Thoracic aorta (tissue), 2 donors: ENCODE data around the gene HFM1. TPM values are rescaled to one million over a fixed set of nuclear protein-coding genes. Genes with fewer than 3 reads are reported as not detected.

Experiments
- ATAC-seq: fragments of 150-250 bp; one replicate; pipeline ENCODE4 v1.8.0; 2017; ENCODE audit warnings: low read depth; ENCODE audit not compliant: insufficient number of reproducible peaks, low FRiP score
- DNase-seq: peaks from one replicate; pipeline ENCODE4 v3.0.0-alpha.2; 2020; ENCODE audit warnings: low spot score
- H3K27ac ChIP-seq, 2 donors: fragments of 200-600 bp; sonication (generic); 1 replicate in 1 of 2; 2 replicates in 1 of 2; pipeline ENCODE4 v1.5.1; 2016; ENCODE audit warnings: mild to moderate bottlenecking in 2 of 2, moderate library complexity in 2 of 2
- H3K27me3 ChIP-seq: fragments of 200-600 bp; sonication (generic); replicated peaks from 2 replicates; pipeline ENCODE4 v1.6.0; 2016; ENCODE audit warnings: mild to moderate bottlenecking; ENCODE audit not compliant: insufficient read depth
- H3K36me3 ChIP-seq: fragments of 200-600 bp; sonication (generic); one replicate; pipeline ENCODE4 v1.5.1; 2016
- H3K4me1 ChIP-seq, 2 donors: fragments of 200-600 bp; sonication (generic); 1 replicate in 1 of 2; 2 replicates in 1 of 2; pipeline versions ENCODE4 v1.5.1 to v1.6.0; 2016; ENCODE audit warnings: low read depth in 2 of 2, mild to moderate bottlenecking in 1 of 2; ENCODE audit not compliant: control insufficient read depth in 1 of 2
- H3K4me3 ChIP-seq: fragments of 200-600 bp; sonication (generic); 2 replicates; pipeline ENCODE4 v1.5.1; 2016; ENCODE audit warnings: mild to moderate bottlenecking
- H3K9me3 ChIP-seq: fragments of 200-600 bp; sonication (generic); 2 replicates; pipeline ENCODE4 v1.5.1; 2016
- total RNA-seq, 2 donors: library from RNA; depleted of rRNA; stranded (reverse); fragments of >200 nt; gene quantifications; one replicate each; pipeline versions ENCODE4 v1.1.0 to v1.2.3, GENCODE V29; 2016
- TF ChIP-seq, protein P1 (sequence below): fragments of 200-600 bp; sonication (generic); IDR thresholded peaks from one replicate; pipeline ENCODE4 v1.5.1; 2019; ENCODE audit warnings: antibody characterized with exemption

HFM1 gene
- total RNA-seq, 2 donors from 2014 or later: 1.4 TPM; not detected in 1

DNA sequence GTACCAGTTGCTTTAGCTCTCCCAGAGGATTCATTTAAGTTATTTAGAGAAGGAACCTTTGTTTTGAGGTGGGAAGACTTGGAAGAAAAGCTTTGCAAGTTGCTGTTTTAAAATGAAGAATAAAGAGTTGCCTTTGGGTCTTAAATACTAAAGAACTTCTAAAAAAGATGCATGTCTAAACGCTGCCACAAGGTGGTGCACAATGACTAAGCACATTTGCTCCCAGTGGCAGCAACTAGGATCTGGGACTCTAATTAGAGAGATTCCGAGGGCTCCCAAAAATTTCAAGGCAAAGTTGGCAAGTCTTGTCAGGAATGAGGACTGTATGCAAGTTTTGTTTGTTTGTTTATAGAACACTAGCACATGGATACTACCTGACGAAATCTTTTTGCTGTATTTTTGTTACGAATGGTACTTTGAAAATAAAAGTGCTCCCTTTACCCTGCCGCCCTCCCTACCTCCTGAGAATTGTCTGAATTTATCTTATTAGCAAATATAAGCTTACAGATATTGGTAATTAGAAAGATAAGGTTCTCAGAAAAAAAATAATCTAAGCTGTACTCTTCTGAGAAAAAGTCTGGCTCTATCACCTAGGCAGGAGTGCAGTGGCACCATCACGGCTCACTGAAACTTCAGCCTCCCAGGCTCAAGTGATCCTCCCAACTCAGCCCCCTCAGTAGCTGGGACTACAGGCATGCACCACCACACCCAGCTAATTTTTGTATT is 121.8 kb downstream of the HFM1 start:
- Histone ChIP-seq H3K4me1 (no peaks in the 10 kb centered on the region), H3K36me3 (no peaks in the 10 kb centered on the region), H3K27me3 (no peaks in the 10 kb centered on the region), H3K27ac (no peak overlapping the region), H3K4me3 (peak overlapping the region; percentile 45), H3K9me3 (no peaks in the 10 kb centered on the region)
- ATAC-seq: peak; percentile 55
- DNase-seq: no peak
- TF ChIP-seq, protein P1, sequence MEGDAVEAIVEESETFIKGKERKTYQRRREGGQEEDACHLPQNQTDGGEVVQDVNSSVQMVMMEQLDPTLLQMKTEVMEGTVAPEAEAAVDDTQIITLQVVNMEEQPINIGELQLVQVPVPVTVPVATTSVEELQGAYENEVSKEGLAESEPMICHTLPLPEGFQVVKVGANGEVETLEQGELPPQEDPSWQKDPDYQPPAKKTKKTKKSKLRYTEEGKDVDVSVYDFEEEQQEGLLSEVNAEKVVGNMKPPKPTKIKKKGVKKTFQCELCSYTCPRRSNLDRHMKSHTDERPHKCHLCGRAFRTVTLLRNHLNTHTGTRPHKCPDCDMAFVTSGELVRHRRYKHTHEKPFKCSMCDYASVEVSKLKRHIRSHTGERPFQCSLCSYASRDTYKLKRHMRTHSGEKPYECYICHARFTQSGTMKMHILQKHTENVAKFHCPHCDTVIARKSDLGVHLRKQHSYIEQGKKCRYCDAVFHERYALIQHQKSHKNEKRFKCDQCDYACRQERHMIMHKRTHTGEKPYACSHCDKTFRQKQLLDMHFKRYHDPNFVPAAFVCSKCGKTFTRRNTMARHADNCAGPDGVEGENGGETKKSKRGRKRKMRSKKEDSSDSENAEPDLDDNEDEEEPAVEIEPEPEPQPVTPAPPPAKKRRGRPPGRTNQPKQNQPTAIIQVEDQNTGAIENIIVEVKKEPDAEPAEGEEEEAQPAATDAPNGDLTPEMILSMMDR: peak; percentile 69

DNA sequence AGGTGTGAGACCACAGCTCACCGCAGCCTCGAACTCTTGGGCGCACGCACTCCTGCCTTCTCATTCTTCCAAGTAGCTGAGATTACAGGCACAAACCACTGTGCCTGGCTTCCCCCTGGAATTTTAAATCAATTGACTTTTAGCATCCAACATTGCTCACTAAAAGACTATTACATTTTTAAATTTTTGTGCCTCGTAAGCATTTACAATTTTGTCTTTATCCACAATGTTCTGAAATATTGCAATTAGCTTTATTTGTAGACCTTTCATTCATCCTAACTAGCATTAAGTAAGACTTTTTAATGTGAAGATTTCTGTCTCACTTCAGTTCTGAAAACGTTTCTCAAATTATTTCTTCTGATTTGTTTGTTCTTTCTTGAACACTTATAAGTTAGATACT is 122.9 kb downstream of the HFM1 start:
- H3K36me3 ChIP-seq: no peaks in the 10 kb centered on the region
- H3K9me3 ChIP-seq: no peaks in the 10 kb centered on the region
- TF ChIP-seq, protein P1: no peak
- no peaks in the 10 kb centered on the region for H3K4me1 ChIP-seq
- H3K27me3 ChIP-seq: no peaks in the 10 kb centered on the region
- no peak overlapping the region for H3K27ac ChIP-seq
- DNase-seq: no peak
- H3K4me3 ChIP-seq: no peak overlapping the region
- ATAC-seq: no peak

- Histone ChIP-seq H3K36me3 (no peaks in the 10 kb centered on the region), H3K27me3 (no peaks in the 10 kb centered on the region), H3K9me3 (no peaks in the 10 kb centered on the region), H3K27ac (no peak overlapping the region), H3K4me1 (no peaks in the 10 kb centered on the region), H3K4me3 (no peak overlapping the region)
- TF ChIP-seq, protein P1: no peak
- DNase-seq: no peak
- no peak for ATAC-seq
Observed at GRCh38 chr1:91278754-91279153, 125.9 kb downstream of the HFM1 start.

- Histone ChIP-seq H3K27ac (no peak overlapping the region), H3K36me3 (no peaks in the 10 kb centered on the region), H3K27me3 (no peaks in the 10 kb centered on the region), H3K9me3 (no peaks in the 10 kb centered on the region), H3K4me1 (no peaks in the 10 kb centered on the region), H3K4me3 (no peak overlapping the region)
- no peak for ATAC-seq
- DNase-seq: no peak
- TF ChIP-seq, protein P1: no peak
Observed at GRCh38 chr1:91273875-91274274, 130.8 kb downstream of the HFM1 start.

- Histone ChIP-seq H3K27me3 (no peaks in the 10 kb centered on the region), H3K9me3 (no peaks in the 10 kb centered on the region), H3K27ac (no peak overlapping the region), H3K4me3 (no peak overlapping the region), H3K36me3 (no peaks in the 10 kb centered on the region), H3K4me1 (no peaks in the 10 kb centered on the region)
- ATAC-seq (no peak), DNase-seq (no peak)
- TF ChIP-seq, protein P1: no peak
Observed at GRCh38 chr1:91261655-91262054, 143.0 kb downstream of the HFM1 start.
